ENCODE data around the gene CAPG.
"Not testable (repeated sequence)": the region's sequence is repeated elsewhere in the genome, so short reads cannot be mapped to it uniquely, and the experiment has no call there.

Gene CAPG

GRCh38 chr2:85448461-85449213 is 38.5 kb upstream of the CAPG start:
- no peaks in the 10 kb centered on the region for H3K27me3 ChIP-seq (ENCODE audit: control insufficient read depth in 5 of 5, insufficient read depth in 4 of 5, low read length in 5 of 5)
- H3K9me3 ChIP-seq (ENCODE audit: control insufficient read depth in 5 of 5, low read length in 5 of 5): no peaks in the 10 kb centered on the region
- H3K4me1 ChIP-seq (ENCODE audit: control insufficient read depth in 5 of 5, insufficient read depth in 5 of 5, low read length in 5 of 5): peaks cover 0 to 10% (median 5%) of the 10 kb centered on the region in 5 donors
- H3K36me3 ChIP-seq (ENCODE audit: control insufficient read depth in 5 of 5, insufficient read depth in 5 of 5, low read length in 5 of 5): no peaks in the 10 kb centered on the region
- H3K27ac ChIP-seq (ENCODE audit: low read depth, low read length): no peak overlapping the region
- H3K9ac ChIP-seq (ENCODE audit: low read length in 5 of 5): no peak overlapping the region
- no peak overlapping the region for H3K4me3 ChIP-seq (ENCODE audit: low read depth in 1 of 5, low read length in 5 of 5)

- H3K9me3 ChIP-seq (ENCODE audit: control insufficient read depth in 5 of 5, low read length in 5 of 5): no peaks in the 10 kb centered on the region
These were observed 37.0 kb upstream of the CAPG start for GRCh38 chr2:85447222-85447585.

GRCh38 chr2:85446296-85447221 is 36.4 kb upstream of the CAPG start:
- H3K27ac ChIP-seq (ENCODE audit: low read depth, low read length): no peak overlapping the region
- peaks cover 0 to 10% (median 7%) of the 10 kb centered on the region in 5 donors for H3K4me1 ChIP-seq (ENCODE audit: control insufficient read depth in 5 of 5, insufficient read depth in 5 of 5, low read length in 5 of 5)
- peak overlapping the region in 1 of 5 donors; percentile 42 for H3K9ac ChIP-seq (ENCODE audit: low read length in 5 of 5)
- H3K27me3 ChIP-seq (ENCODE audit: control insufficient read depth in 5 of 5, insufficient read depth in 4 of 5, low read length in 5 of 5): no peaks in the 10 kb centered on the region
- H3K9me3 ChIP-seq (ENCODE audit: control insufficient read depth in 5 of 5, low read length in 5 of 5): no peaks in the 10 kb centered on the region
- H3K4me3 ChIP-seq (ENCODE audit: low read depth in 1 of 5, low read length in 5 of 5): no peak overlapping the region
- no peaks in the 10 kb centered on the region for H3K36me3 ChIP-seq (ENCODE audit: control insufficient read depth in 5 of 5, insufficient read depth in 5 of 5, low read length in 5 of 5)

More at GRCh38 chr2:85447222-85447585, 37.0 kb upstream of the CAPG start:
- Histone ChIP-seq H3K4me1 (ENCODE audit: control insufficient read depth in 5 of 5, insufficient read depth in 5 of 5, low read length in 5 of 5) (peaks cover 0 to 10% (median 5%) of the 10 kb centered on the region in 5 donors), H3K9ac (ENCODE audit: low read length in 5 of 5) (no peak overlapping the region), H3K27ac (ENCODE audit: low read depth, low read length) (no peak overlapping the region), H3K4me3 (ENCODE audit: low read depth in 1 of 5, low read length in 5 of 5) (no peak overlapping the region), H3K27me3 (ENCODE audit: control insufficient read depth in 5 of 5, insufficient read depth in 4 of 5, low read length in 5 of 5) (no peaks in the 10 kb centered on the region), H3K36me3 (ENCODE audit: control insufficient read depth in 5 of 5, insufficient read depth in 5 of 5, low read length in 5 of 5) (no peaks in the 10 kb centered on the region)

- no peaks in the 10 kb centered on the region for H3K9me3 ChIP-seq (ENCODE audit: control insufficient read depth in 5 of 5, low read length in 5 of 5)
- no peaks in the 10 kb centered on the region for H3K27me3 ChIP-seq (ENCODE audit: control insufficient read depth in 5 of 5, insufficient read depth in 4 of 5, low read length in 5 of 5)
- peaks cover 0 to 10% (median 8%) of the 10 kb centered on the region in 5 donors for H3K4me1 ChIP-seq (ENCODE audit: control insufficient read depth in 5 of 5, insufficient read depth in 5 of 5, low read length in 5 of 5)
- H3K27ac ChIP-seq (ENCODE audit: low read depth, low read length): no peak overlapping the region
- no peak overlapping the region for H3K4me3 ChIP-seq (ENCODE audit: low read depth in 1 of 5, low read length in 5 of 5)
- H3K36me3 ChIP-seq (ENCODE audit: control insufficient read depth in 5 of 5, insufficient read depth in 5 of 5, low read length in 5 of 5): no peaks in the 10 kb centered on the region
- H3K9ac ChIP-seq (ENCODE audit: low read length in 5 of 5): peak overlapping the region in 1 of 5 donors; percentile 42
These were observed 35.4 kb upstream of the CAPG start for GRCh38 chr2:85445316-85446295.

GRCh38 chr2:85444629-85445172 is 34.5 kb upstream of the CAPG start:
- H3K4me1 ChIP-seq (ENCODE audit: control insufficient read depth in 5 of 5, insufficient read depth in 5 of 5, low read length in 5 of 5): peaks cover 0 to 10% (median 8%) of the 10 kb centered on the region in 5 donors
- no peaks in the 10 kb centered on the region for H3K36me3 ChIP-seq (ENCODE audit: control insufficient read depth in 5 of 5, insufficient read depth in 5 of 5, low read length in 5 of 5)
- H3K4me3 ChIP-seq (ENCODE audit: low read depth in 1 of 5, low read length in 5 of 5): no peak overlapping the region
- no peak overlapping the region for H3K9ac ChIP-seq (ENCODE audit: low read length in 5 of 5)
- no peaks in the 10 kb centered on the region for H3K27me3 ChIP-seq (ENCODE audit: control insufficient read depth in 5 of 5, insufficient read depth in 4 of 5, low read length in 5 of 5)
- no peak overlapping the region for H3K27ac ChIP-seq (ENCODE audit: low read depth, low read length)
- no peaks in the 10 kb centered on the region for H3K9me3 ChIP-seq (ENCODE audit: control insufficient read depth in 5 of 5, low read length in 5 of 5)

GRCh38 chr2:85441864-85442263 is 31.7 kb upstream of the CAPG start:
- Histone ChIP-seq H3K4me1 (ENCODE audit: control insufficient read depth in 5 of 5, insufficient read depth in 5 of 5, low read length in 5 of 5) (peaks cover 2 to 28% (median 23%) of the 10 kb centered on the region in 5 donors), H3K27me3 (ENCODE audit: control insufficient read depth in 5 of 5, insufficient read depth in 4 of 5, low read length in 5 of 5) (no peaks in the 10 kb centered on the region), H3K27ac (ENCODE audit: low read depth, low read length) (no peak overlapping the region), H3K9me3 (ENCODE audit: control insufficient read depth in 5 of 5, low read length in 5 of 5) (no peaks in the 10 kb centered on the region), H3K36me3 (ENCODE audit: control insufficient read depth in 5 of 5, insufficient read depth in 5 of 5, low read length in 5 of 5) (no peaks in the 10 kb centered on the region), H3K9ac (ENCODE audit: low read length in 5 of 5) (no peak overlapping the region), H3K4me3 (ENCODE audit: low read depth in 1 of 5, low read length in 5 of 5) (no peak overlapping the region)

GRCh38 chr2:85440729-85441128 is 30.6 kb upstream of the CAPG start:
- Histone ChIP-seq H3K4me3 (ENCODE audit: low read depth in 1 of 5, low read length in 5 of 5) (no peak overlapping the region), H3K4me1 (ENCODE audit: control insufficient read depth in 5 of 5, insufficient read depth in 5 of 5, low read length in 5 of 5) (peaks cover 2 to 36% (median 25%) of the 10 kb centered on the region in 5 donors), H3K9ac (ENCODE audit: low read length in 5 of 5) (no peak overlapping the region), H3K36me3 (ENCODE audit: control insufficient read depth in 5 of 5, insufficient read depth in 5 of 5, low read length in 5 of 5) (no peaks in the 10 kb centered on the region), H3K27me3 (ENCODE audit: control insufficient read depth in 5 of 5, insufficient read depth in 4 of 5, low read length in 5 of 5) (no peaks in the 10 kb centered on the region), H3K9me3 (ENCODE audit: control insufficient read depth in 5 of 5, low read length in 5 of 5) (no peaks in the 10 kb centered on the region), H3K27ac (ENCODE audit: low read depth, low read length) (no peak overlapping the region)

GRCh38 chr2:85439986-85440385 is 29.8 kb upstream of the CAPG start:
- no peaks in the 10 kb centered on the region for H3K27me3 ChIP-seq (ENCODE audit: control insufficient read depth in 5 of 5, insufficient read depth in 4 of 5, low read length in 5 of 5)
- no peak overlapping the region for H3K4me3 ChIP-seq (ENCODE audit: low read depth in 1 of 5, low read length in 5 of 5)
- no peak overlapping the region for H3K9ac ChIP-seq (ENCODE audit: low read length in 5 of 5)
- peaks cover 2 to 41% (median 28%) of the 10 kb centered on the region in 5 donors for H3K4me1 ChIP-seq (ENCODE audit: control insufficient read depth in 5 of 5, insufficient read depth in 5 of 5, low read length in 5 of 5)
- no peaks in the 10 kb centered on the region for H3K9me3 ChIP-seq (ENCODE audit: control insufficient read depth in 5 of 5, low read length in 5 of 5)
- H3K36me3 ChIP-seq (ENCODE audit: control insufficient read depth in 5 of 5, insufficient read depth in 5 of 5, low read length in 5 of 5): no peaks in the 10 kb centered on the region
- no peak overlapping the region for H3K27ac ChIP-seq (ENCODE audit: low read depth, low read length)

GRCh38 chr2:85439569-85439968 is 29.4 kb upstream of the CAPG start:
- not testable (repeated sequence) for H3K4me3 ChIP-seq (ENCODE audit: low read depth in 1 of 5, low read length in 5 of 5); H3K9me3 ChIP-seq (ENCODE audit: control insufficient read depth in 5 of 5, low read length in 5 of 5); H3K27ac ChIP-seq (ENCODE audit: low read depth, low read length); H3K36me3 ChIP-seq (ENCODE audit: control insufficient read depth in 5 of 5, insufficient read depth in 5 of 5, low read length in 5 of 5); H3K9ac ChIP-seq (ENCODE audit: low read length in 5 of 5); H3K27me3 ChIP-seq (ENCODE audit: control insufficient read depth in 5 of 5, insufficient read depth in 4 of 5, low read length in 5 of 5)
- H3K4me1 ChIP-seq (ENCODE audit: control insufficient read depth in 5 of 5, insufficient read depth in 5 of 5, low read length in 5 of 5): peaks cover 2 to 44% (median 29%) of the 10 kb centered on the region in 5 donors

All from subcutaneous abdominal adipose tissue (tissue), 5 donors.